ENCODE results near the gene ZNF75A.
"Not testable (repeated sequence)": the region's sequence is repeated elsewhere in the genome, so short reads cannot be mapped to it uniquely, and the experiment has no call there.

ZNF75A gene

DNA sequence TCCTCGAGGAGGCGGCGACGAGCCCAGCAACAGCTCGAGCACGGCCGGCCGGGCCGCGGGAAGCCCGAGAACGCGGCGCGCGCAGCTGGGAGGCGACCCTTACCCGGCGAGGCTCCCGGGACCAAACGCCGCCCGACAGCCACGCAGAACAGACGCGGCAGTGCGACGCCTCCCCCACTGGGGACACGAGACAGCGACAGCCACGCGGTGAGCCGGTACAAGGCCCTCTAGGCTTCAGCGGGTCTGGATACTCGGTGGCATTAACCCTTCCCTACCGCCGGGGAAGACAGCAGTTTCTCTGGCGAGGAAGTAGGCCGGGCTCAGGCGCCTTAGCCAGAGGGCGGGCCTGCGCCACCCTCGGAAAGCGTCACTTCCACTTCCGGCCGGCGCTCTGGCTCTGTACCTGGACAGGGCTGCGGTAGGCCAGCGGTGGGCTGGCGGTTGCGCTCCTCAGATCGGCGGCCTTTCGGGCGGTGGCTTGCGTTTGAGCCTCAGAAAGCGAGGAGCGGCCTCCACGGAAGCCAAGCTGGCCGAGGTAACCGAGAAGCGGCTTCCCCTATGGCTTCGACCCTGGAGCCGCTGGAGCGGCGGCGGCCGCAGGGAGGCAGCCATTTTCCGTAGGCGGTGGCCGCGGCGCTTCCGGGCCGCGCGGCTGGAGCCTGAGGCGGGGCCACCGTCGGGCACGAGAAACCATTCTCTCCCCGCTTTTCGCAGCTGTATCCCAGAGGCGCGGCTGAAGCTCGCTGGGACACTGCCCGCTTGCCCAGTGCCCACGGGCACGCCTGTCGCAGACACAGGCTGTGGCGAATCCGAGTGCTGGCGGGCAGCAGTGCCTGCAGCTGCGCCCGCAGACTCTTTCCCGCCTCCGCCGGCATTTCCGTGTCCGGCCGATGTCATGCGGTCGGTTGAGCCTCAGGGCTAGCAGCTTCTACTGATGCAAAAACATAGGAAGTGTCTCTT, at the start of gene ZNF75A, which contains the start of gene TIGD7:
TSS of gene ZNF75A (plus strand) at position 389 of the 960 bp plus-strand sequence. CDS start 2,932 bp downstream, outside the sequence.
TSS of gene TIGD7 (minus strand) at position 322 of the 960 bp plus-strand sequence. CDS start 4,816 bp downstream, outside the sequence.
- DNase-seq, result no peak

- peak; percentile 41 to 50 for DNase-seq
Measured at GRCh38 chr16:3256146-3256865, 49.0 kb upstream of the ZNF75A start, which contains the start of gene MEFV. Gene MEFV, minus strand, starts transcription at chr16:3256633. Its CDS starts 46 bp downstream, at chr16:3256587.

- no peak for DNase-seq
Measured at GRCh38 chr16:3256866-3257465, 48.3 kb upstream of the ZNF75A start.

GRCh38 chr16:3259836-3260235, 45.5 kb upstream of the ZNF75A start:
- DNase-seq, result no peak

DNA sequence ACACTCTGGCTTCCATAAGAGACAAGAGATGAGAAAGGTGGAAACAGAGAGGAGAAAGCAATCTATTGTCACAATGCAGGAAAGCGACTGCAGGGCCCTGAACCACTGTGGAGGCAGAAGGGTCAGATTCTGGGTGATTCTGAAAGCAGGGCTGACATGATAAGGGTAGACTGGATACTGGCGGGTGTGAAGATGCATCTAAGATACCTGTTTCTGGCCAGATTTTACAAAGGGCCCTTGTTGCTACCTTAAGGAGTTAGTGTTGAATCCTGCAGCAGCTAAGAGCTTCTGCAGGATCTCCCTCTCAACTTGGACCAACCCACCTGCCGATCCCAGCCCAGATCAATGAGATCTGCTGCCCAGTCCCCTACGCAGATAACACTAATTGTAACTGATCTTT, 42.8 kb upstream of the ZNF75A start:
- no peak for DNase-seq

- DNase-seq, result peak; percentile 83 to 91
Measured at GRCh38 chr16:3264137-3265036, 40.9 kb upstream of the ZNF75A start.

DNA sequence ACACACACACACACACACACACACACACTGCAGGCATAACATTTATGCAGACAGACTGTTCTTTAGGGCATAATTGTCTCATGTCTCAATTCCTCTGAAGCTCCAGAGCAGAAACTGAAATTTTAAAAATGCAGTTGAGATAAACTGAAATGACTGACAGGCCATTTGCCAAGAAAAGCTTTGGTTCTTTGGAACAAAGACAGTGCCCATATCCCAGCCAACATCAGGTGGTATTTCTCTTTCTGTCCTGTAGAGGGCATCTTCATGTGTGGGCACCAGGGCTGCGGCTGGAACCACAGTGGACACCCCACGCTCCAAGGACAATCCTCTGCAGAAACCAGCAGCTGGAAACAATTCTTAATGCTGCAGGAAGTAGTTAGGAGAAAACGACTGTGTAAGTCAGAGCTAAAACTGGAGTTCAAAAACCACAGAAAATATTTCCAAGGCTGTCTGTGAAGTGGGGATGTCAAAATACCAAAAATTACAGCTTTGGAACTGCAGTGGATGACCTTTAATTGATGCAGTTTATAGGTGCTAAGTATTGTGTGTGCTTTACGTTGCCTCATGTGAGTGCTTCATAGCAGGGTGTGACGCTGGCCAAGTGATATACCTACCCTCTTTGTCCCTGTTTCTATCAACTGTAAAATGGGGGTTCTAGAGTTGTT, 38.3 kb upstream of the ZNF75A start:
- DNase-seq, result peak; percentile 53 to 56

GRCh38 chr16:3268294-3268693, 37.0 kb upstream of the ZNF75A start:
- DNase-seq, result no peak

DNA sequence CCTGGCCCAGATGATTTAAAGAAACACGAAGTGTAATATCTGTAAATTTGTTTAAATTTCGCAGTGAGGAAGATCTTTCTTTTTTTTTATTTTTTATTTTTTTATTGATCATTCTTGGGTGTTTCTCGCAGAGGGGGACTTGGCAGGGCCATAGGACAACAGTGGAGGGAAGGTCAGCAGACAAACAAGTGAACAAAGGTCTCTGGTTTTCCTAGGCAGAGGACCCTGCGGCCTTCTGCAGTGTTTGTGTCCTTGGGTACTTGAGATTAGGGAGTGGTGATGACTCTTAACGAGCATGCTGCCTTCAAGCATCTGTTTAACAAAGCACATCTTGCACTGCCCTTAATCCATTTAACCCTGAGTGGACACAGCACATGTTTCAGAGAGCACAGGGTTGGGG, 34.6 kb upstream of the ZNF75A start:
- not testable (repeated sequence) for DNase-seq

- not testable (repeated sequence) for DNase-seq
Measured at GRCh38 chr16:3271281-3271680, 34.0 kb upstream of the ZNF75A start.

DNA sequence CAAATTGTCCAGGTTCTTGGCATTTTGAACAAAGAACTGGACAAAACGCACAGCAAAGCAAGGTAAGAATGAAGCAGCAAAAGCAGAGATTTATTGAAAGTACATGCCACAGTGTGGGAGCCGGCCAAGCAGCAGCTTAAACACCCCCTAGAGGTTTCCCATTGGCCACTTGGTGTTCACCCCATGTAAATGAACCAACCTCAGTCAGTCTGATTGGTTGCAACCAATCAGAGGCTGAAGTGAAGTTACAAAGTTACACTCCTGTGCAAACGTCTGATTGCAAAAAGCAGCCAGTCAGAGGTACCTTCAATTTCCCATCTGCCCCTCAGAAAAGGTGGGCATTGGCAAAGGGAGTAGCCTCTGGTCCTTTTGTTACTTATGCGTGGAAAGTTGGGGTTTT, 30.8 kb upstream of the ZNF75A start:
- no peak for DNase-seq

- no peak for DNase-seq
Measured at GRCh38 chr16:3274947-3275346, 30.4 kb upstream of the ZNF75A start.

GRCh38 chr16:3276679-3277078, 28.6 kb upstream of the ZNF75A start:
- DNase-seq, result no peak

- no peak for DNase-seq
Measured at GRCh38 chr16:3281222-3281820, 24.0 kb upstream of the ZNF75A start.

GRCh38 chr16:3282103-3282729, 23.1 kb upstream of the ZNF75A start:
- DNase-seq, result peak; percentile 39 to 49

GRCh38 chr16:3282730-3283542, 22.4 kb upstream of the ZNF75A start, which contains the start of gene ZNF263:
Gene ZNF263, plus strand, starts transcription at chr16:3283491. Its CDS starts 328 bp downstream, at chr16:3283819.
- DNase-seq, result peak; percentile 91 to 93

DNA sequence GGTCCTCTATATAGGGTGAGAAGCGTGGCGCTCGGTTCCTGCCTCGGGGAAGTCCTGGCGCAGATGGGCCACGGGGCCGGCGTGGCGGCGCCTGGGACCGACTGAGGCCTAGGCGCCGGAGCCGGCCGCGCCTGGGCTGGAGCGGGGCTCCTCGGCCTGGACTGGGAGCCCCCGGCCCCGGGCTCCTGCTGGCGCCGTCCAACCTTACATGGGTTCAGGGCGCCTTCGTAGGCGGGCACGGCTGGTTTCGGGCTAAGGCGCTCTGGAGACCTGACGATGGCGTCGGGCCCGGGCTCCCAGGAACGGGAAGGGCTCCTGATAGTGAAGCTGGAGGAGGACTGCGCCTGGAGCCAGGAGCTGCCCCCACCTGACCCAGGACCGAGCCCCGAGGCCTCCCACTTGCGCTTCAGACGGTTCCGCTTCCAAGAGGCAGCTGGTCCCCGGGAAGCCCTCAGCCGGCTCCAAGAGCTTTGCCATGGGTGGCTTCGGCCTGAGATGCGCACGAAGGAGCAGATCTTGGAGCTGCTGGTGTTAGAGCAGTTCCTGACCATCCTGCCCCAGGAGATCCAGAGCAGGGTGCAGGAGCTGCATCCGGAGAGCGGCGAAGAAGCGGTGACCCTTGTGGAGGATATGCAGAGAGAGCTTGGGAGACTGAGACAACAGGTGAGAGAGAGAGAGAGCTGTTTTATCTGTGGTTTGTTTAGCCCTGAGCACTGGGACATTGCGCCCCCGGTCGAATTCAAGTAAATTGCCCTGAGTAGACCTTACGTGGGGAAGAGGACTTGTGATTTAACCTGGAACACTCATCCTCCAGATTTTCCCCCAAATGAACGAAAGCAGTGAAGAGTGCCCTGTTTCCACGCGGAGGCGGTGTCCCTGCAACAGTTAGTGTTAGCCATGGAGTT, 21.5 kb upstream of the ZNF75A start:
- no peak for DNase-seq

DNA sequence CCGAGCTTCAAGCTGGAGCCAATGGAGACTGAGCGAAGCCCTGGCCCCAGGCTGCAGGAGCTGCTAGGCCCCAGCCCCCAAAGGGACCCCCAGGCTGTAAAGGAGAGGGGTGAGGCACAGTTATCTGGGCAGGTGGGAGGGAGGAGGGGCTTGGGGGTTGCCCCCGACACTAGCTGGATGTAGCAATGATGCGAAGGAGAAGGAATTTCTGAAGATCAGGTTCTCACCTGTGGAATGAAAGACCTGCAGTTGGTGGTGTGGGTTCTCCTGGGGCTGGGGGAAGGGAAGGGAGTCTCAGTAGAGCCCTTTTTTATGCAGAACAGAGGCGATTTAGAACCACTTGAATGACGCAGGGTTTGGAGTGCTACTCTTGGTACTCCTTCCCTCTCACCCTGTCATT, 20.2 kb upstream of the ZNF75A start:
- no peak for DNase-seq

Measured in Kasumi-1 (cell line).